Panc1 (cell line): ENCODE measurements around the gene SLC25A5. TPM values are rescaled to one million over a fixed set of nuclear protein-coding genes. Genes with fewer than 3 reads are reported as not detected.
A peak's percentile ranks its signal among the peaks of the same experiment; 100 is the strongest.
"Not testable (repeated sequence)": the region's sequence is repeated elsewhere in the genome, so short reads cannot be mapped to it uniquely, and the experiment has no call there.

Source experiments
- ATAC-seq: fragments of 200-7000 bp; cut with Tn5 transposase; 2 replicates; pipeline ENCODE4 v1.9.1; 2020; ENCODE audit warnings: mild to moderate bottlenecking, moderate library complexity
- BruUV-seq: library from RNA; stranded (reverse); fragments of 400-500 nt; replicated peaks from 2 replicates; lab custom pipeline; 2021; lab: Mats Ljungman, UMichigan
- CTCF ChIA-PET: fragments of 300-600 bp; sonication (Branson Sonifier 250); formaldehyde crosslinking; loops from one replicate; lab custom pipeline; 2022; ENCODE audit warnings: antibody characterized with exemption; lab: Charles Lee
- POLR2A ChIA-PET: fragments of 300-600 bp; sonication (Branson Sonifier 250); formaldehyde crosslinking; loops from one replicate; lab custom pipeline; 2022; ENCODE audit warnings: antibody characterized with exemption; lab: Charles Lee
- DNase-seq: peaks from one replicate; pipeline ENCODE4 v3.0.0-alpha.2; 2010; ENCODE audit warnings: low read depth, low spot score
- H3K27ac ChIP-seq: 2 replicates; pipeline ENCODE4 v1.5.1; 2011; ENCODE audit warnings: mild to moderate bottlenecking, low read length, inconsistent platforms
- H3K27me3 ChIP-seq: fragments of 200-500 bp; sonication (Bioruptor generic); 2 replicates; pipeline ENCODE4 v1.6.0; 2014; ENCODE audit warnings: low read length, inconsistent platforms; ENCODE audit not compliant: control insufficient read depth, insufficient read depth
- H3K36me3 ChIP-seq: fragments of 200-500 bp; sonication (Bioruptor generic); 2 replicates; pipeline ENCODE4 v1.5.1; 2014; ENCODE audit warnings: inconsistent platforms, mild to moderate bottlenecking, low read length, moderate library complexity; ENCODE audit not compliant: control insufficient read depth, insufficient read depth
- H3K4me1 ChIP-seq: 2 replicates; pipeline ENCODE4 v1.5.1; 2011; ENCODE audit warnings: inconsistent platforms, mild to moderate bottlenecking, low read length, moderate library complexity; ENCODE audit not compliant: control insufficient read depth, insufficient read depth
- H3K4me3 ChIP-seq, 2 experiments: 2 replicates each; pipeline ENCODE4 v1.5.1; 2011 to 2012; ENCODE audit warnings: low read depth in 2 of 2, low read length in 2 of 2, mild to moderate bottlenecking in 2 of 2, inconsistent platforms in 1 of 2, moderate library complexity in 1 of 2
- H3K9me3 ChIP-seq: fragments of 200-500 bp; sonication (Bioruptor generic); 2 replicates; pipeline ENCODE4 v1.5.1; 2014; ENCODE audit warnings: low read depth, mild to moderate bottlenecking, inconsistent platforms, low read length, moderate library complexity; ENCODE audit not compliant: control insufficient read depth, insufficient read depth
- CTCF ChIP-seq: fragments of 450-650 bp; IDR thresholded peaks from 2 replicates; pipeline ENCODE4 v1.5.1; 2017; ENCODE audit warnings: mild to moderate bottlenecking
- POLR2AphosphoS5 ChIP-seq: IDR thresholded peaks from 2 replicates; pipeline ENCODE4 v1.6.1; 2012; ENCODE audit warnings: mild to moderate bottlenecking, low read depth, low read length, moderate library complexity
- SIN3A ChIP-seq: IDR thresholded peaks from 2 replicates; pipeline ENCODE4 v1.6.1; 2012; ENCODE audit warnings: low read depth, mild to moderate bottlenecking, low read length, moderate library complexity, borderline replicate concordance; ENCODE audit not compliant: insufficient read depth
- TCF7L2 ChIP-seq: IDR thresholded peaks from 2 replicates; pipeline ENCODE4 v1.6.1; 2011; ENCODE audit warnings: mild to moderate bottlenecking, low read depth, low read length, inconsistent platforms
- in situ Hi-C: cut with HindIII; loops from 2 replicates; pipeline ENCODE4 v1.10.0; 2016; ENCODE audit warnings: low sequenced_read_pairs, low pct_unique_long_range_greater_than_20kb
- intact Hi-C: fragments of 100-400 bp; cut with micrococcal nuclease; formaldehyde crosslinking; loops from one replicate; pipeline ENCODE4 v1.10.0; 2022; ENCODE audit not compliant: unreplicated experiment
- total RNA-seq: library from RNA; stranded (reverse); gene quantifications from one replicate; pipeline ENCODE4 v1.2.1, GENCODE V29; 2021; ENCODE audit not compliant: unreplicated experiment
- TF ChIP-seq, protein P1 (sequence below), 2 experiments: IDR thresholded peaks; 2 replicates each; pipeline ENCODE4 v1.6.1; 2011 to 2012; ENCODE audit warnings: low read depth in 2 of 2, control low read depth in 1 of 2, low read length in 1 of 2, mild to moderate bottlenecking in 1 of 2, moderate library complexity in 1 of 2; ENCODE audit not compliant: insufficient read depth in 1 of 2

Gene SLC25A5
- total RNA-seq, 1 experiment from 2014 or later, result 709 TPM

- H3K27me3 ChIP-seq, result no peaks in the 10 kb centered on the region
- ChIA-PET CTCF (interaction anchor here (0.6 to 1.3 kb wide), 4 partner anchors 9 to 118 kb away, joined by 4 to 7 read pairs (median 6); no protein-coding TSS in a partner anchor), POLR2A (no interaction called here)
- H3K4me3 ChIP-seq, result peak overlapping the region; percentile 38 to 57
- H3K9me3 ChIP-seq, result no peaks in the 10 kb centered on the region
- DNase-seq (no peak), ATAC-seq (peak; percentile 96)
- intact Hi-C loops (no loop called here), in situ Hi-C loops (no loop called here)
- H3K4me1 ChIP-seq, result peaks cover 9% of the 10 kb centered on the region
- H3K27ac ChIP-seq, result peak overlapping the region; percentile 84
- H3K36me3 ChIP-seq, result no peaks in the 10 kb centered on the region
- BruUV-seq, result no TSS peak
- TF ChIP-seq CTCF (peak; percentile 97), TCF7L2 (no peak), POLR2AphosphoS5 (peak; percentile 43; the same call in 1 of the 2 replicates), SIN3A (no peak)
- TF ChIP-seq, protein P1, sequence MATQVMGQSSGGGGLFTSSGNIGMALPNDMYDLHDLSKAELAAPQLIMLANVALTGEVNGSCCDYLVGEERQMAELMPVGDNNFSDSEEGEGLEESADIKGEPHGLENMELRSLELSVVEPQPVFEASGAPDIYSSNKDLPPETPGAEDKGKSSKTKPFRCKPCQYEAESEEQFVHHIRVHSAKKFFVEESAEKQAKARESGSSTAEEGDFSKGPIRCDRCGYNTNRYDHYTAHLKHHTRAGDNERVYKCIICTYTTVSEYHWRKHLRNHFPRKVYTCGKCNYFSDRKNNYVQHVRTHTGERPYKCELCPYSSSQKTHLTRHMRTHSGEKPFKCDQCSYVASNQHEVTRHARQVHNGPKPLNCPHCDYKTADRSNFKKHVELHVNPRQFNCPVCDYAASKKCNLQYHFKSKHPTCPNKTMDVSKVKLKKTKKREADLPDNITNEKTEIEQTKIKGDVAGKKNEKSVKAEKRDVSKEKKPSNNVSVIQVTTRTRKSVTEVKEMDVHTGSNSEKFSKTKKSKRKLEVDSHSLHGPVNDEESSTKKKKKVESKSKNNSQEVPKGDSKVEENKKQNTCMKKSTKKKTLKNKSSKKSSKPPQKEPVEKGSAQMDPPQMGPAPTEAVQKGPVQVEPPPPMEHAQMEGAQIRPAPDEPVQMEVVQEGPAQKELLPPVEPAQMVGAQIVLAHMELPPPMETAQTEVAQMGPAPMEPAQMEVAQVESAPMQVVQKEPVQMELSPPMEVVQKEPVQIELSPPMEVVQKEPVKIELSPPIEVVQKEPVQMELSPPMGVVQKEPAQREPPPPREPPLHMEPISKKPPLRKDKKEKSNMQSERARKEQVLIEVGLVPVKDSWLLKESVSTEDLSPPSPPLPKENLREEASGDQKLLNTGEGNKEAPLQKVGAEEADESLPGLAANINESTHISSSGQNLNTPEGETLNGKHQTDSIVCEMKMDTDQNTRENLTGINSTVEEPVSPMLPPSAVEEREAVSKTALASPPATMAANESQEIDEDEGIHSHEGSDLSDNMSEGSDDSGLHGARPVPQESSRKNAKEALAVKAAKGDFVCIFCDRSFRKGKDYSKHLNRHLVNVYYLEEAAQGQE (IDR thresholded peaks at IDR 0.05; ENCODE audit: insufficient read depth in 1 of 2, low read depth in 2 of 2, low read length in 1 of 2), result no peak
These were observed 14.5 kb downstream of the SLC25A5 start for GRCh38 chrX:119482481-119483480.

DNA sequence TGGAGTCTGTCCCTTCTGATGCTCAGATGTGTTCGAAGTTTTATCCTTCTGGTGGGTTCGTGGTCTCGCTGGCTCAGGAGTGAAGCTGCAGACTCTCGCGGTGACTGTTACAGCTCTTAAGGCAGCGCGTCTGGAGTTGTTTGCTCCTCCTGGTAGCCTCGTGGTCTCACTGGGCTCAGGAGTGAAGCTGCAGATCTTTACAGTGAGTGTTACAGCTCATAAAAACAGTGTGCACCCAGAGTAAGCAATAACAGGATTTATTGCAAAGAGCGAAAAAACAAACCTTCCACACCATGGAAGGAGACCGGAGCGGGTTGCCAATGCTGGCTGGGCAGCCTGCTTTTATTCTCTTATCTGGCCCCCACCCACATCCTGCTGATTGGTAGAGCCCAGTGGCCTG is 18.5 kb downstream of the SLC25A5 start:
- H3K4me3 ChIP-seq, result no peak overlapping the region
- POLR2A ChIA-PET, result interaction anchor here (0.6 kb wide), 1 partner anchor 81 kb away, joined by 4 read pairs; no protein-coding TSS in a partner anchor
- CTCF ChIA-PET, result interaction anchor here (0.7 to 3.1 kb wide), 2 partner anchors 13 to 25 kb away, joined by 5 to 21 read pairs; no protein-coding TSS in a partner anchor
- intact Hi-C loops (no loop called here), in situ Hi-C loops (no loop called here)
- no peaks in the 10 kb centered on the region for H3K27me3 ChIP-seq
- TF ChIP-seq CTCF, result no peak
- TF ChIP-seq TCF7L2, result no peak
- no peak for TF ChIP-seq SIN3A
- peaks cover 4% of the 10 kb centered on the region; the same call in 1 of the 2 replicates for H3K4me1 ChIP-seq
- H3K9me3 ChIP-seq, result no peaks in the 10 kb centered on the region
- H3K36me3 ChIP-seq, result no peaks in the 10 kb centered on the region
- H3K27ac ChIP-seq, result no peak overlapping the region
- DNase-seq, result no peak
- no peak for ATAC-seq
- BruUV-seq, result no TSS peak

GRCh38 chrX:119487766-119488165 is 19.5 kb downstream of the SLC25A5 start:
- in situ Hi-C loops, POLR2A ChIA-PET, H3K27me3 ChIP-seq, BruUV-seq, H3K4me3 ChIP-seq, ATAC-seq, H3K4me1 ChIP-seq, DNase-seq, H3K36me3 ChIP-seq, H3K27ac ChIP-seq, H3K9me3 ChIP-seq: not testable (repeated sequence)
- CTCF ChIA-PET, result interaction anchor here (0.6 to 3.1 kb wide), 2 partner anchors 17 to 24 kb away, joined by 7 to 21 read pairs; no protein-coding TSS in a partner anchor
- intact Hi-C loops, result loop anchor here (1.0 kb wide), 1 partner anchor 25 kb away; no protein-coding TSS in a partner anchor
